Measurements from ENCODE around the gene COL15A1. TPM values are rescaled to one million over a fixed set of nuclear protein-coding genes. Genes with fewer than 3 reads are reported as not detected.
"Not testable (repeated sequence)": the region's sequence is repeated elsewhere in the genome, so short reads cannot be mapped to it uniquely, and the experiment has no call there.

The COL15A1 gene
- total RNA-seq, 1 donor from 2014 or later = 2.8 TPM

DNA sequence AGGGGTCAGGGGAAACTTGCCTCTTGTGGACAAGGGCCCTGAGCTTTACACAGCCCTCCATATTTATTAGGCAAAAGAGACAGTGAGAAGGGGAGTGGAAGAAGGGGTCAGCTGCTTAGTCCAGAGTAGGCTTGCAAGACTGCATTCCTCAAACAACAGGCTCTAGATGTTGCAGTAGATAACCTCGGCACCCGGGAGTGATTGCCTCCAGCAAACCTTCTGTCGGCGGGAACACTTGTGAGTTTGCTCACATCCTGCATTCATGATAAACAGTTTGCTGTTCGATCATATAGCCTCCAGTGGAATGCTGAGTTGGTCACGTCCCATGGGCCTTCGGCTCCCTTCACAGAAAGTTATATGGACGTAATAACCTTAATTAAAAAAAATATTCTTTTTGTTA lies 66.7 kb downstream of the COL15A1 start:
- not testable (repeated sequence) for DNase-seq (ENCODE audit: low read depth in 2 of 2)

DNA sequence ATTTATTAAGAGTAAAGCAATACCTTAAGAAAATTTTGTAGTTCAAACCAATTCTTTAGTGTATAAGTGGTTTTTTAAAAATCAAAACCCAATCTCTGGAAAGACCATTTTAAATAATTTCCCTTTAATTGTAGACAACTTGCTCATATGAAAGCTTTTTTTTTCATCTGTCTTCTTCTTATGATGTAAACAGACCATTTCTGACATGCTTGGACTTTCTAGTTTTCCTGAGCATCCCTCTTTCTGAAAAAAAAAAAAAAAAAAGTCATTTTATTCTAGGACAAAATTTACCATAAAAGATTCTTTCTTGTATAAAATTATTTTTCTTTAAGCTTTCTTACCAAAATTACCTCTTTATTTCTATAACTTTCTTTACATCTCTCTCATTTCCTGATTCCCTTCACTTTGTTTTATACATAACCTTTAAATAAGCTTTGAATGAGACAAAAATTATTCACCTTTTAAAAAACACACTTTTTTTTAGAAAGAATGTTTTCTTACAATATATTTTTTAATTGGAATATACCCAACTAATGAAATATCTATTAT lies 67.5 kb downstream of the COL15A1 start:
- DNase-seq (ENCODE audit: low read depth in 2 of 2) = peak in 1 of 2 donors; percentile 18

DNA sequence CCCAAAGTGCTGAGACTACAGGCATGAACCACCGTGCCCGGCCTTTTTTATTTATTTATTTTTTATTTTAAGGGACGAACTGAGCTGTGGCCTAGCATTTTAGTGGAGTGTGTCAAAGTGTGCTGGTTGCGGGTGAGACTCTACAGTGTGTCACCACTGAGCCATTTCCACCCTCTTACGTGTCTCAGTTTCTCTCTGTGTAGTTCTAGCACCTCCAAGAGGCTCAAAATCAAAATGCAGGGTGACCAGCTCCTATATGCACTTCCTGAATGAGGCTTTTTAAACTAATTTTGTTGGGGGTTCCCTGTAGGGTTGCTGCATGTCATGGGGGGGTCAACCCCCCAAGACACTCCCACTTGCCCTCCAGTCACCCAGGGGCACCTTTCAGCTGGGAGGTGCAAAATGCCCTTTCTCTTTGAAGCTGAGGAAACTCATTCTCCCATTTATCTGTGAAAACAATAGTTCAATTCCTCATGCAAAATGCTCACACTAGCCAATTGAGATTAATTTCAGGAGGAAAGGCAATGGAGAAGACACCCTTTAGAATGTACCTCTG lies 69.3 kb downstream of the COL15A1 start:
- DNase-seq (ENCODE audit: low read depth in 2 of 2) = no peak

DNA sequence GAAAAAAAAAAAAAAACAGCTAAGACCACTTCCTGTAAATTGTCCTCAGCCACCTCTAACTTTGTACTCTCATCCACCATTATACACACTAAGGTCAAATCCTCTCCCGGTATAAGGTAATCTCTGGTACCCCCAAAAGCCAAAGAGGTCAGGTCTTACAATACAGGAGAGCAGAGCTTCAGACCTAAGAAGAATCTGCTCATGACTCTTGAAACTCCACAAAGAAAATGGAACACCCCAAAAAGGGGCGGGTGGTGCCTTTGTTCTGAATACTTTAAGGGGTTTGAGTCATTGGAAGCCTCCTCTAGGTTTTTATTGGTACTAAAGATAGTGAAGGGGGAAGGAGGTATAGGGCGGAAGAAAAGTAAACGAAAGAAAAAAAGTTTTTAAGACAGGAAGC lies 69.8 kb downstream of the COL15A1 start:
- DNase-seq (ENCODE audit: low read depth in 2 of 2) = no peak

DNA sequence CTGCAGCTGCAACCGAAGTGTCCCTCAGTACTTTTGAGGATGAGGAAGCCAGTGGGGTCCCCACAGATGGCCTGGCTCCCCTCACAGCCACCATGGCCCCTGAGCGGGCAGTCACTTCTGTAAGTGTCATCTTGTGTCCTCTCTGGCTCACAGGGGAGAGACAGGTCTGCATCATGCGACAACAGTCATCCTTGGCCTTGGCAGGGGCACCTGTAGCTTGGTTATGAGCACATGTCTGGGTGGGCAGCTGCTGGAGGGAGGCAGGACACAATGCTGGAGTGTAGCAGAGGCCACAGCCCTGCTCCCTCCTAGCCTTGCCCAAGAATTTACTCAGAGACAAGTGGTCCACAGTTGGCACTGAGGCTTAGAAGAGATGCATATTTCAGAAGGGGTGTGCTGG lies 71.7 kb downstream of the COL15A1 start:
- no peak for DNase-seq (ENCODE audit: low read depth in 2 of 2)

DNA sequence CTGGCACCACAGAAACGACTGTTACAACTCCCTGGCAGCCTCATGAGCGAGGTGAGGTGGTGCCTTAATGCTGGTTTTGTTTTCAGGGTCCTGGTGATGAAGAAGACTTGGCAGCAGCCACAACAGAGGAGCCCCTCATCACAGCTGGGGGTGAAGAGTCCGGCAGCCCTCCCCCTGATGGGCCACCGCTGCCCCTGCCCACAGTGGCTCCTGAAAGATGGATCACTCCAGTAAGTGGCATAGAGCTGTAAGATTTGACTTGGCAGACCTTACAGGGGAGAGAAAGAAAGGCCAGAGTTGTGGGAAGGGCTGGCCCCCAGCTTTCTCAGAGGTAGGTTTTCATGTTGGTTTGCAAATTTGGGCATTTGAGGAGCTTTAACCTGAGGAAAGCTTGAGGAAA lies 72.2 kb downstream of the COL15A1 start:
- no peak for DNase-seq (ENCODE audit: low read depth in 2 of 2)

DNA sequence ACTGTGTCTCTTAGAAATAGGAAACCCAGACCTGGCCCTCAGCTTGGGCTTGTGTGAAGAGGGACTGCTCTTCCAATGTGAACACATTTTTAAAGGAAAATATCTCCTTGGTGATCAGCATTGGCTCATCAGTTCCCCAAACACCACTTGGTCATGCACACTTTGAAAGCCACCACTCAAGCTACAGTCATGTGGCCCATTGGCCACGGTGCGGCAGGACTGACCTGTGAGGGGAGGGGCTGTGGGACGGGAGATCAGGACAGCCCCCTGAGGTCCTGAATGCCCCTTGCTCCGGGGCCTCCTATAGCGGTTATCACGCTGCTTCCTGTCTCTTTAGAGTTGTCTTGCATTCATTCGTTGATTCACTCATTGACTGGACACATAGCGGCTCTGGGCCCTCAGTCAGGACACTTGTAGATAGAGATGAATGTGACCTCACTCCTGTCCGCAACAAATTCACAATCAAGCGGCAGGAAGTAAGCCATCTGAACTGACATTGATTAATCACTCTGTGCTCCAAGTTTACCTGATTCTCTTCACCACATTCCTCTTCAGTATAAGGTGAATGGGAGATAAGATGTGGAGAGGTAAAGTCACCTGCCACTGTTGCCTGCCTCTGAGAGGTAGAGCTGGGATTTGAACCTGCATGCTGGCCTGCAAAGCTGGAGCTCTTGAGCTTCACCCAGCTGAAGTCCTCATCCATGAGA lies 73.1 kb downstream of the COL15A1 start:
- no peak for DNase-seq (ENCODE audit: low read depth in 2 of 2)

DNA sequence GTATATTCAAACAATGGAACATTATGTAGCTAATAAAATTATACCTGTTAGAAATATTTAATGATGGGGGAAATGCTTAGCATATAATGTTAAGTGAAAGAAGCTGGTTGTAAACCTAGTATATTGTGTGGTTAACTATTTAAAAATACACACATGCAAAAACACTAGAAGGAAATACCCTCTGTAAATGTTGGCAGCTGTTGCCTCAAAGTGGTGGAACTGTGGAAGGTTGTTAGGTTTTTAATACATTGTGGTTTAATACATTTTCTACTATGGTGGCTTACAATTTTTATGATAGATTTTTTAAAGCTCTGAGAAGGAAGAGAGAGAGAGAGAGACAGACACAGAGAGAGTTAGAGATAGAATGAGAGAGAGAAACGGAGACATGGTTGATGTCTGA lies 74.9 kb downstream of the COL15A1 start:
- DNase-seq (ENCODE audit: low read depth in 2 of 2) = no peak

DNA sequence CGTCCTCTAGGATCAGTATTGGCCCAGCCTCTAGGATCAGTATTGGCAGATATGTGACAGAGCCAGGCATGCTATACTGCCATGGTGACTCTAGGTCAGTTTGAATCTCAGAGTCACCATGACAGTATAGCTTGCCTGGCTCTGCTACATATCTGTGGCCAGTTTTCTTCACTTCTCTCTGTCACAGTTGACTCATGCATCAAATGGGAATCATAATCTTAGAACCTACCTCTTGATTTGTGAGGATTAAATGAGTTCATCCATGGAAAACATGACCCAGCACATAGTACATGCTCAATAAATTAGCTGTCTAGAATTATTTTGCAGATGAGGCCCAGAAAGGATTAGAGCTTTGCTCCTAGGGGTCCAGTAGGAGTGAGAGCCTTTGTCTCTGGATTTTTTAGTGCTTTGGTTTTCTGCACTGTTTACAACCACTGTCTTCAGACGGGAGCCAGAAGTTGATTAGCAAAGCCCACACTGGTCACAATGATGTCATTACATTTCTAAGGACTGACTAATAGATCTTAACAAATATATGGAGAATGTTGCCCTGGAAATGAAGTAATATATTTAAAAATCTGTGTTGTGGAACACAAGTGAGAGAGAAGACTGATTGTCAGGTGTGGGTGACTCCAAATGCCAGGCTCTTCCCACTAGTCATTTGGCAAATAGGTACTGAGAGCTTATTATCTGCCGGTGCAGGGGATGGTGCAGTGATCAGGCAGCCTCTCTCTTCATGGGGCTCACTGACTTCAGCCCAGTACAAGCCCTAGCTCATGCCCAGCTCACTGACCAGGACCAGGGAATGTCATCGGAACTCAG lies 76.0 kb downstream of the COL15A1 start:
- peak in 1 of 2 donors; percentile 49 for DNase-seq (ENCODE audit: low read depth in 2 of 2)

DNA sequence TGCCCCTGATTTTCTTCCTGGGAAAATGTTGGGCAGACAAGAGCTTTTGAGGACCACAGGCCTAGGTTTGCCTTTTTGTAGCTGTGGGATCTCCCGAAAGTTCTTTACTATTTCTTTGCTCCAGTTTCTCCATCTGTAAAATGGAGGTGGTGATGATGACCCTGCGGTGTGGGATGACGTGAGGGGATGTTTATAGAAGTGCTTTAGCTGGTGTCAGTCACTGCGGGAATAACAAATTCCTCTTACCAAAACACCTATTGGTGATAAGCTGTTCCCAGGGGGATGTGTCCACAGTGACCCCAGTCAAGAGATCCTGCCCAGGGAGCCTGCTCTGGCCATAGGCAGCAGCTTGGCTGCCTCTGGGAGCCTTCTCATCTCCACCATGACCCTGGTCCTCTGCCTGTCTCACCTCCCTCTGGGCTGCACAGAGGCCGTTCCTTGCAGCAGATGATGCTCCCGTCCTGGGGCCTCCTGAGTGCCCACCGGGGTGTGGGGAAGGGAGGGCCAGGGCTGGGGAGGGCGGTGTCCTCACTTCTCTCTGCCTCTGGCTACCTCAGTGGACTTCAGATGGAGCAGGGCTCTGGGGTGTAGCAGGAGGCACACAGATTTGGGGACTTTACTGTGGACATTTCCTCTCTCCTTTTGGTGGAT lies 77.2 kb downstream of the COL15A1 start:
- no peak for DNase-seq (ENCODE audit: low read depth in 2 of 2)

DNA sequence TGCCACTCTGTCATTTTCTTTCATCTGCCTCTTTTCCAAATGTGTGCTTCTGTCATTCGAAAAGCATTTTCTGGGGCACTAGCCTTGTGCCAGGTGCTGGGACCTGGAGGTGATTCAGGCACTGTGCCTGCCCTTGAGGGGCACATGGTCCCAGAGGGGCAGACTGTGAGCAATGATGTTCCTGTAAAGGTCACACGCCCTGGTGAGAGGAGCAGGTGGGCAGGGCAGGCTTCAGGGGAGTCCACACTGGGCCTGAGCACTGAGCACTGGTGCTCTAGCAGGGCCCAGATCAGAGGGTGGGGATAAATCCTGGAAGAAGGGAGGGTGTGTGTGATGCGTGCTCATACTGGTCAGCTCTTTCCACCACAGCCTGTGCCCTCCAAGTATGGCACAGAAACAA lies 77.8 kb downstream of the COL15A1 start:
- no peak for DNase-seq (ENCODE audit: low read depth in 2 of 2)

DNA sequence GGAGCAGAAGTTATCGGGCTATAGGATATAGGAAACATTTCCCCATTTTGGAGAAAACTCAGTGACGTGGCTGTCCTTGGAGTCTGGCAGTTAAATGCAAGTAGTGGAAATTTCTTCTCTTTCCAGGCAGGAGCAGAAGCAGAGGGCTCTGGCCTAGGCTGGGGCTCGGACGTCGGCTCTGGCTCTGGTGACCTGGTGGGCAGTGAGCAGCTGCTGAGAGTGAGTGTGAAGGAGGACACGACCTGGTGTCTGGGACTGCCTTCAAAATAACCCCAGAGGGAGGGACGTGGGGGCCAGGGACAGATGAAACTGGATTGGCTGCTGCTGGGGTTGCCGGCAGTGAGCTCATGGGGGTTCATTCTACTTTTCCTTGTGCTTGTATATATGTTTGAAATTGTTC lies 79.5 kb downstream of the COL15A1 start:
- no peak for DNase-seq (ENCODE audit: low read depth in 2 of 2)

DNA sequence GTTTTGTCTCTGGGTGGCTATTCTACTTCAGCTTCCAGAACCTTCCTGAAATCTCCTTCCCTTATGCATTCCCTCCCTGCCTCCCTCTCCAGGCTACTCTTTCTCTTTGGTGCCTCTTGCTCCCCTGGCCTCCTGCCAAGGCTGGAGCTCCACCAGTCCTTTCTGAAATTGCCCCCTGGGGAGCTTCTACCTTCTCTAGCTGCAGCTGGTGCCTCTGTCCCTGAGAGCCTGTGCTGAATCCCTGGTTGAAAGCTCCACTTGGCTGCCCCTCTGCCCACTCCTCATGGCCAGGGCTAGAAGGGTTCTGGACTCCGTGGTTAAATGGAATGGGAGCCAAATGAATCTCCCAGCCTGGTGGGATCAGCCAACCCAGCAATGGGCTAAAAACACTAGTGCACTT lies 80.1 kb downstream of the COL15A1 start:
- no peak for DNase-seq (ENCODE audit: low read depth in 2 of 2)

DNA sequence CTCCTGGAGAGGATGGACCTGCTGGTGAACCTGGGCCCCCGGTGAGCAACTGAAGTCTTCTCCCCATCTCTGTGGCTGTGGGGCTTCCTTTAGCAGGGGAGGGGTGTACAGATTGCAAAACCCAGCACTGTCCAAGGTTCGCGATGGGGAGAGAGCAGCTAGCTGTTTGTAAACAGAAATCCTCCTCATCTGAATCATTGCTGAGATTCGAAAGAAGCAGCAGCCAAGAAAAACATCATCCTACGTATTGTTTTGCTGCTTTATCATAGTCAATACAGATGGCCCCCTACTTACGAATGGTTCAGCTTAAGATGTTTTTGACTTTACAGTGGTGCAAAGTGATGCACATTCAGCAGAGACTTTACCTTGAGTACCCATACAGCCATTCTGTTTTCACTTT lies 81.3 kb downstream of the COL15A1 start:
- no peak for DNase-seq (ENCODE audit: low read depth in 2 of 2)

DNA sequence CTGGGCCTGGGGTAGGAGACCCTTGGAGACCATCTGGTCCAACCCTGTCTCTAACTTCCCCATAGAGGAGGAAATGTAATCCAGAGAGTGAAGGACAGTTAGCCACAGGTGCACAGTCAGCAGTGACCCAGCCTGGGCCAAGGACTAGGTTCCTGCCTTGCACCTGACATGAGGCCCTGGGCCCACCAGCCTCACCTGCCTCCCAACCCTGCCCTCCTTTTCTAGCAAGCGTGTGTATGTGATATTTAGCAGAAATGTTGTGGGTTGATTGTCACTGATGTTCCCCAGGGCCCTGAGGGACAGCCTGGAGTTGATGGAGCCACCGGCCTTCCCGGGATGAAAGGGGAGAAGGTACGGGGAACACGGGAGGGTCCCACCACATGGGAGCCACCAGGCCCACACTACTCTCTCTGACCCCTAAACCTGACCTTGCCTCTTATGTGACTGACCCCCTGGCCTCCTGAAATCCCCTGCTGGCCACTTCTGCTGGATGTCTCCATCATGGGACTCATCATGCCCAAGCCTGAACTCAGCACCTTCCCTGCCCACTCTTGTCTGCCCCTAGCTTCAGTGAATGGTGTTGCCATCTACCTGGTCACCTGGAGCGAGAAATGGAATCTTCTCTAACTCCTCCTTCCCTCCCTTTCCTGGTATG lies 82.0 kb downstream of the COL15A1 start:
- DNase-seq (ENCODE audit: low read depth in 2 of 2) = no peak

DNA sequence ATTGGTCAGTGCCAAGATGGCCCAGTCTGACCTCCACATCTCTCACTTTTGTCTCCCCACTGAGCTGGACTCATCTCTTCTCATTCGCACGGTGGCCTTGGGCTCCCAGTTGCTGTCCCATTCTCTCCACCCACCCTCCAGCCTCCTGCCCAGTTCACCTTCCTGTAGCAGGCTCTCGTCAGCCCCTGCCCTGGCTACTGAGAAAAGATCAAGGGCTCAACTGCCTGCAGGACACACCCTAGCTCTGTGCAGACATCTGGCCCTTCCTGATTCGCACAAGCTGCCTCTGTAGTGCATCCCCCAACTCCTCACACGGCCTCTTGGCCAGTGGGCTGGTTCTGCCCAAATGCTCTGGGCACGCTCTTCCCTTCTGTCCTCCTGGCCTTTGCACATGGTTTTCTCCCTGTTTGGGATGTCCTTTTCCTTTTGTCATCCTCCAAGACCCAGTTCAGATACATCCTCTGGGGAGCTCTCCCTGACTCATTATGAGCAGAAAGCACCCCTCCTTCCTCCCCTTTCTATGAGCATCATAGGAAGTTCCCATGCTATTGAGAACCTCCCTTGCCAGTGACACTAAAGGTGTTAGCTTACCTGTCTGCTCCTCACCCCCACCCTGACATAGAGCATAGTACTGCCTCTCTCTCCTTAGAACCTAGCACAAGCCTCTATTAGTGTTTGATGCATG lies 82.7 kb downstream of the COL15A1 start:
- no peak for DNase-seq (ENCODE audit: low read depth in 2 of 2)

DNA sequence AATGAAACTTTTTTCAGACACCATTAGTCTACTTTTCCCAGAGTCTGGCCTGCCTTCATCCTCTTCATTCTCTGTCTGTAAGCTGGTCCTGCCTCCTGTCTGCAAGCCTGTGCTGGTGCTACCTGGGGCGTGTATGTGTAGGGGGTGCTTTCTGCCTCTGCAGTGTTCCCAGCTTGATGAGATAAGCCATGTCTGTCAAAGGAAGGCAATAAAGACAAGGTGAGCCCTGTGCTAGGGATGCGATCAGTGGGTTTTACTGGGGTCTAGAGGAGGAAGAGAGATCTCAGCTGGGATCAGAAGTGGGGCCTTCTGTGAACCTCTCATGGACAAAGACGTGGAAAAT lies 83.2 kb downstream of the COL15A1 start:
- DNase-seq (ENCODE audit: low read depth in 2 of 2) = no peak

DNA sequence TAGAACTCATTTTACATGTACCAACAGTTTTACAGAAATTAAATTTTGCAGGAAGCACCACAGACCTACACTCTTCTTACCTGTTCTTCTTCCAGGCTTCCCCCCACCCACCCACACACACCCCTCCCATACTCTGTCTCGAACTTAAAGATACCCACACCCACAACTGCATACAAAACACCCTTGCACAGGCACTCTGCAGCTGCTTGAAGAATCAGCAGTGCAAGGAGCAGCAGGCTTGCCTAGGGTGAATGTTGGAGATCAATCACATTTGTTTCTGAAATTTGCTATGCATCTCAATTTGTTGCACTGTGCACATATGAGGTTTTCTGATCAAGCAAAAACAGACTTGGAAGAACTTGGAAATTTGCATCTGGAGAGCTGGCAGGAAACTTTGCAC lies 83.7 kb downstream of the COL15A1 start:
- no peak for DNase-seq (ENCODE audit: low read depth in 2 of 2)

DNA sequence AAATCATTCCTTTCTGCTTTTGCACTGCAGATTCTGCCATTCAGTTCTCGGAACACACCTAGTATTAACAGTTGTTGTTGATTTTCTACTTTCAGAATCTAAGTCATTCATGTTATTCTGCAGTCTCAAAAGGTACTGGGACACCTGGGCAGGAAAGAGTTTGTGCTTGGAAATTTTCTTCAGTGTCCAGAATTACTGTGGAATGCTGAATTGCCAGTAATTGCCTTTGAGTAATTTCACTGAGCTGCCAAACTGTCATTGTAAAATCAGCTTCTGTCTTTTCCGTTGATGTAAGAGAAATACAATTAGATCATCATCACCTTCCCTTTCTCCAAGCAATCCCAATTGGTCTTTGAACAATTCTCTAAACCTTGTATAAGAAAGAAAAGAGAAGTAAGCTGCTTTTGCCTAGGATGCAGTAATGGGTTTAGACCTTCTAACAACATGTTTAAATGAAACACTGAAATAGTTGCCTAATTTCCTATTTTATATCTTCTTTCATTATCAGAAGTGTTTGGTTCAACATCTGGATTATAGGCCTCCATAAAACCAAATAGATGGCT lies 85.5 kb downstream of the COL15A1 start:
- DNase-seq (ENCODE audit: low read depth in 2 of 2) = no peak

DNA sequence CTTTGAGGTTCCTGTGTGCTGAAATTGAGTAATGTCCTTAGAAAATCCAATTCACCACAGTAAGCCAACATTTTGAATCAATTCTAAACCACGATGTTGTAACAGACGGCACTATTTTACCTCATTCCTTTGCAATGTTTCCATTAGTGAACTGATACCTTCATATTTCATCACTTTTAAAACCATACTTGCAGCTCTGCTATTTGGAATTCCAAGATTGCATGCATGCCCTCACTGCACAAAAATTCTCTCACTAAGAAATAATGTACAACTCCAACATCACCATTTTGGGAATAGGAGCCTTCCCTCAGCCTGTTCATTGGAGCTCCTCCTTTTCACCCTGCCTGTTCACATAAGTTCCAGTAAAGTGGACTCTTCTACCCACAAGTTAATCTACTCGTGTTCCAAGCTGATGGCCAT lies 86.4 kb downstream of the COL15A1 start:
- no peak for DNase-seq (ENCODE audit: low read depth in 2 of 2)

Data from dermis microvascular lymphatic vessel endothelial cell (primary cell).